Urothelium cell line (cell line): ENCODE measurements around the gene PAEP.
"Not testable (repeated sequence)": the region's sequence is repeated elsewhere in the genome, so short reads cannot be mapped to it uniquely, and the experiment has no call there.

Experiments used
- DNase-seq: peaks from one replicate; pipeline ENCODE4 v3.0.0; 2011; ENCODE audit warnings: low spot score, mixed read lengths
- FAIRE-seq: peaks from 2 replicates; lab custom pipeline; 2011; peaks lifted over from hg19 to GRCh38; lab: Jason Lieb, UNC

The PAEP gene

GRCh38 chr9:135561391-135562234 is at the start of gene PAEP:
TSS of gene PAEP (plus strand) at chr9:135561756.
- FAIRE-seq: no peak
- DNase-seq: no peak

DNA sequence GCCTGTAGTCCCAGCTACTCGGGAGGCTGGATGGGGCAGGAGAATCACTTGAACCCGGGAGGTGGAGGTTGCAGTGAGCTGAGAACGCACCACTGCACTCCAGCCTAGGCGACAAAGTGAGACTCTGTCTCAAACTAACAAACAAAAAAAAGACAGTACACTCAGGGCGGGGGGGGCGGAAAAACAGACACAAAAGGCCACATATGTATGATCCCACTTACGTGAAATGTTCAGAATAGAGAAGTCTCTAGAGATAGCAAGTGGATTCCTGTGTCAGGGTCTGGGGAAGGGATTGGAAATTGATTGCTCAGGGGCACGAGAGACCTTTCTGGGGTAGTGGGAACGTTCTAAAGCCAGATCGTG is 49.3 kb upstream of the PAEP start:
- no peak for DNase-seq
- FAIRE-seq: no peak

GRCh38 chr9:135512904-135513303 is 48.7 kb upstream of the PAEP start:
- FAIRE-seq (no peak), DNase-seq (no peak)

DNA sequence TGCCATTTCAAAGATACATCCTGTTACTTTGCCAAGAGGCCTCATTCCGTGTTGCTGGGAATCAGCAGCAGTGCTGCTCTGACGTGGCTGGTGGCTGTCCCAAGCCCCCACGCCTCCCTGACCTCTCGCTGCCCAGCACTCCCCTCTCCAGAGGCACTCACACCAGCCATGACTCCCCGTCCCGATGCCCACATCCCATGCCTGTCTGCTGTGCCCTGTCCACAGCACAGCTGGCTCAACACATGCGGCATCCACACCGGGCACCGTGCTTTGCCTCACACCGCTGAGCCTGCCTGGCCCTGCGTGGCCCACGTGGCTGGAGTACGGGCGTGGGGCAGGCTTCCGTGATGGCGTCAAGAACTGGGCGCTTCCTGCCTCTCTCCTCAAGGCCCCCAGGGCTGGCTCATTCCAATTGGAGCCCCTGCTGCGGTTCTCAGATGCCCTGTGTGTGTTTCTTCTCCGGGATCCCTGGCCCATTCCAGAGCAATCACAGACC is 48.2 kb upstream of the PAEP start:
- no peak for DNase-seq
- peak; percentile 5 for FAIRE-seq

- not testable (repeated sequence) for DNase-seq, FAIRE-seq
These were observed 47.6 kb upstream of the PAEP start for GRCh38 chr9:135513906-135514305.

DNA sequence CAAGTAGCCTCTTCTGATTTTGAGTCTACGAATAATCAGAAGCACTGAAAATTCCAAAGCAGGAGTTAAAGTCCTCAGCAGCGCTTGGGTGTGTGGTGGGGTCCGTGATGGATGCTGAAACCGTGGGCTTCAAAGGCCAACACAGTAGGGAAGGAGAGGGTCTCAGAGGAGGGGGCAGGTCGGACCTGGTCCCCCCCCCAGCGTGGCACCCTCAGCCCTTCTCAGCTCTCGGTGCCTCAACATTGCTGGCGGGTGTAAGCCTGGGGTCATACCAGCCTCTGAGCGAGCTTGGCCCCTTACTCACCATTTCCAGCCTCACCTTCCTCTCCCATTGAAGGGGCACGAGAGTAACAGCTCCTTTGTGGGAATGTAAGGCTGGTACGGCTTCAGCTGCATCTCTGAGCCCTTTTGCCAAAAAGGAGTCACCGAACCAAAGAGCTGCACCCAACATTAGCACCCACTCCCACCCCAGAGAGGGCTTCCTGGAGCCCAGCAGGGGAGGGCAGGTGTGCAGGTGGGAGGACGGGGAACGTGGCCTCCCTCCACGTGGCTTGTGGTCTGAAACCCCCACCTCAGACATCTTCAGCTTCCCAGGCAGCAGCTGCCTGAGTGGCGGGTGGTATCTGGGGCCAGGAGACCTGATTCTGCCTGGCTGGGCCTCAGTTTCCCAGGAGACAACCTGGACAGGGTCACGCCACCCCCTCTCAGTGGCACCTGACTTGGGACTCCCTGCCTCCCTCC is 47.0 kb upstream of the PAEP start:
- no peak for DNase-seq
- no peak for FAIRE-seq

DNA sequence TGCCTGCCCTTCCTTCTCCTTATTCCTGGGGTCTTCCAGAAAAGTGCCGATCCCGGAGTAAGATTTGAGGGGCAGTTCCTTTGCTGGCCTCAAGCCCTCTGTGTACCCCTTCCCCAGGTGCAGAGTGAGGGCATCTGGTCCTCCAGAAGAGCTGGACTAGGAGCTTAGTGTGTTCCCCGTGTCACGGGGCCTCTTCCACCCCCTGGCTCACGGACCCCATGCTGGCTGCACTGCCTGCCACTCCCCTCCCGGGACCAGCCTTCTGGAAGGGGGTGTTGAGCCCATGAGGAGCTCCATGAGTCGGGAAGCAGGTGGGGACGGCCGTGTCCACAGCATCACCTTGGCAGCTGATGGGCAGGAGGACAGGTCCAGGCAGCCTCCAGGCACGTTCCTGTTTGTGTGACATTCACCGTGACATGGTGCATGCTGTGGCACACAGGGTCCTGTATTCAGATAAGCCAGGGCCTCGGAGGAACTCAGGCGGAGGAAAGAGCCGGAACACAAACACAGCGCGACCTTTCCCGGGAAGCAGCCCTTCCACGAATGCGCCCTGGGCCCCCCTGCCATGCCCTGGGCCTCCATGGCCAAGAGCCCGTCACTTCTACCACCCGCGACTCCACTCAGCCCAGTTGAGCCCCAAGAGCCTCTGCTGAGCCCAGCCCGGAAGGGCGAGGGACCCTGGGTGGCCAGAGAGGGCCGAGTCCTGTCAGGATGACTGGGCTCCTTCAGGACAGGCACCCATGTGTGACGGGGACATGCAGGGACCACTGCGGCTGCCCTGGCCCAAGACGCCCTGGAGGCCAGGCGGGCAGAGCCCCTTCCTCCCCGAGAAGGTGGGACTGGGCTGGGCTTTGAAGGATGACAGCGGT is 46.2 kb upstream of the PAEP start:
- FAIRE-seq: no peak
- DNase-seq: no peak

GRCh38 chr9:135516132-135516860 is 45.3 kb upstream of the PAEP start:
- no peak for FAIRE-seq

GRCh38 chr9:135517407-135517822 is 44.1 kb upstream of the PAEP start:
- DNase-seq (no peak), FAIRE-seq (no peak)

More at GRCh38 chr9:135516132-135516860, 45.3 kb upstream of the PAEP start:
- no peak for DNase-seq

- FAIRE-seq (peak; percentile 91), DNase-seq (no peak)
These were observed 42.2 kb upstream of the PAEP start for GRCh38 chr9:135519179-135519971.

GRCh38 chr9:135520916-135521607 is 40.5 kb upstream of the PAEP start, which contains the start of gene LCN1:
TSS of gene LCN1 (plus strand) at chr9:135521440. CDS start at chr9:135521498, 58 bp downstream.
- DNase-seq: no peak
- FAIRE-seq: no peak

DNA sequence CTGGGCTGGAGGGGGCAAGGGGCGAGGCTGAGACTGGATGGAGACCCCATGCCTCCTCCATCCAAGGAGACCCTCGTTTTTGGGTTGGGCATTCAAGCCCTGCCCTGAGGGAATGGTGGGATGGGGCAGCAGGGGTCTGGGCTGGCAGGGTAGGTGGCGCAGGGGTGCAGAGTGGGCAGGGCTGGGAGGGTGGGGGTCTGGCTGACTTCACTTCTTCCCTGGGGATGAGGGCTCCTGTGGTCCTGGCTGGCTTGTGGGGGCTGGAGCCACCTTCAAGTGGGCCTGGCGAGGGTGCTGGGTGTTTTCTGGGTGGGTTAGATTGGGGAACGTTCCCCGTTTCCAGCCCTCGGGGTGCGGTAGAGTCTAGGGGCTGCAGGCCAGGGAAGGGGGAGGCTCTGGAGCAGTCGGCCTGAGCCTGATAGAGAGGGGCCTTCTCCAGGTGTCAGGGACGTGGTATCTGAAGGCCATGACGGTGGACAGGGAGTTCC is 39.9 kb upstream of the PAEP start:
- DNase-seq: no peak
- no peak for FAIRE-seq

DNA sequence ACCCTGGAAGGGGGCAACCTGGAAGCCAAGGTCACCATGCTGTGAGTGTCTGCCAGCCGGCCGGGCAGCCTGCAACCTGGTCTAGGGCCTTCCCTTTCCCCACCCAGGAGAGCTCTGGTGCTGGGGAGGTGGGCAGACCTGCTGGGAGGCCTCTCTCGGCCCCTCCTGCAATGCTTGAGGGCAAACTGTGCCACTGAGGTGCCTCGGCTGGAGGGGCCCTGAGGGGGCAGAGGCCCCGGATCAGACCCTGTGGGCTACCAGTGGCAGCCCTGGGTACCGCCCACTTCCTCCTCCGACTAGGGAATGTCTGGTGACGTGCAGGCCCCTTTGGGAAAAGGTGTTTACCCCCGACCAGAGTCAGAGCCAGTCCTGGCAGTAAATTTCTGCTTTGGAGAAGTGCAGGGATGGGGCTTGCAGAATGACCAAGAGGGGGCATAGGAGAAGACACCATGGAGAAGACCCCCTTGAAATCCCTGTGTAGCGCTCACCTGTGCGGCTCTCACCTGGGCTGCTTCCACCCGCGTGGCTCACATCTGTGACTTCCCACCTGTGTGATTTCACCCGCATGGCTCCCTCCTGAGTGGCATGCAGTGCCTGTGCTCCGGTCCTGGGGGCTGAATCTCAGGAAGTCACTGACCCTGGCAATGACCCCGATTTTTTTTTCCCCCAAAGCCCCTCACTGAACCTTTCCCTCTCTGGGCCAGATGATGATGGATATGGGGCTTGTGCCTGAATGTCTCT is 39.2 kb upstream of the PAEP start:
- DNase-seq (no peak), FAIRE-seq (no peak)

DNA sequence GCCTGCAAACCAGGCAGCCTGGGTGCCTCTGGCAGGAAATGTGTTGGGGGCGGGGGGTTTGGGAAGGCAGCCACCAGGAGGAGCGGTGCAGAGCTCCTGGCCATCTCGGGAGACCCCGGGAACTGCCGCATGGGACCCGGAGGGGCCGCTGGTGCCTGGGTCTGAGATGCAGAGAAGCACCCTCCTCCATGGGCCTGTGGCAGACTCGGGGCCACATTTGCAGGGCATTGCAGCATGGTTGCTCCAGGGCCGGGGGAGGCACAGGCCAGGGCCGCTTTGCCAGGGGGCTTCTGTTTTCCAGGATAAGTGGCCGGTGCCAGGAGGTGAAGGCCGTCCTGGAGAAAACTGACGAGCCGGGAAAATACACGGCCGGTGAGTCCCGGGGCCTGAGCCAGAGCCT is 38.6 kb upstream of the PAEP start:
- FAIRE-seq (no peak), DNase-seq (no peak)

DNA sequence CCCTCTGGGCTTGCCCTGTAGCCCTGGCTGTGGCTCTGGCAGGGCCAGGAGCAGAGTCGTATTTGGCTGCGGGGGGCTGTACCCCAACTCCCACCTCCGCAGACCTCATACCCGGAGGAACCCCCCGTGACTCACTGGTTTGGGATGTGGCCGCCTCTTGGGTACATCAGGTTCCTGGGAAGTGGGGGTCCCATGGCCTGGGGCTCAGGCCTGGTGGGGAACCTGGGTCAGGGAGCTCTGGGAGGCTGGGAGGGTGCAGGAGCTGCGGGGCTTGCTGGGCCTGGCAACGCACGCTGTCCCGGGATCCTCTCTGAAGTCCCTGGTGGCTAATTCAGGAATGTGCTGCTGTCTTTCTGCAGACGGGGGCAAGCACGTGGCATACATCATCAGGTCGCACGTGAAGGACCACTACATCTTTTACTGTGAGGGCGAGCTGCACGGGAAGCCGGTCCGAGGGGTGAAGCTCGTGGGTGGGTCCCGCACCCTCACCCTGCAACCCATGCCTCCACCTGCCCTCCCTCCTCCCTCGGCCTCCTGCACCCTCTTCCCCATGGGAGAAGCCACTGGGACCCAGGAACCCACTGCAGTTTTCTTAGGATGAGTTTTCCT is 37.9 kb upstream of the PAEP start:
- FAIRE-seq: peak; percentile 20

GRCh38 chr9:135524130-135524861 is 37.3 kb upstream of the PAEP start:
- no peak for FAIRE-seq
- DNase-seq: peak; percentile 54

More for the DNA sequence above, 37.9 kb upstream of the PAEP start:
- no peak for DNase-seq
